GM12878 (cell line): Measurements from ENCODE around the gene ANTXR1. TPM values are rescaled to one million over a fixed set of nuclear protein-coding genes. Genes with fewer than 3 reads are reported as not detected.

Source experiments
- ATAC-seq: fragments of 200-7000 bp; cut with Tn5 transposase; 3 replicates; pipeline ENCODE4 v1.9.1; 2020; ENCODE audit warnings: mild to moderate bottlenecking, moderate library complexity
- BruUV-seq: library from RNA; stranded (reverse); fragments of 400-500 nt; replicated peaks from 2 replicates; lab custom pipeline; 2021; lab: Mats Ljungman, UMichigan
- CTCF ChIA-PET: fragments of 300-600 bp; sonication (Branson Sonifier 250); formaldehyde crosslinking; extraction: SDS; loops from one replicate; lab custom pipeline; 2021; ENCODE audit warnings: inconsistent platforms; lab: Yijun Ruan, JAX
- POLR2A ChIA-PET: fragments of 350-600 bp; formaldehyde crosslinking; extraction: SDS; loops from one replicate; lab custom pipeline; 2021; ENCODE audit warnings: inconsistent platforms; lab: Charles Lee
- RAD21 ChIA-PET: fragments of 300-600 bp; sonication (Branson Sonifier 250); formaldehyde crosslinking; loops from one replicate; lab custom pipeline; 2023; ENCODE audit warnings: antibody characterized with exemption; ENCODE audit not compliant: unreplicated experiment; lab: Charles Lee
- SMC1A ChIA-PET: fragments of 300-600 bp; sonication (Branson Sonifier 250); formaldehyde crosslinking; loops from one replicate; lab custom pipeline; 2023; ENCODE audit not compliant: unreplicated experiment, uncharacterized antibody; lab: Charles Lee
- DNase-seq: peaks from one replicate; pipeline ENCODE4 v3.0.0-alpha.2; 2011; ENCODE audit warnings: low read depth, low spot score
- FAIRE-seq: peaks from 3 replicates; lab custom pipeline; 2011; peaks lifted over from hg19 to GRCh38; lab: Jason Lieb, UNC
- H2AFZ ChIP-seq: 2 replicates; pipeline ENCODE4 v1.6.0; 2011; ENCODE audit warnings: low read depth, low read length, control low read depth; ENCODE audit not compliant: control insufficient read depth
- H3K27ac ChIP-seq: 2 replicates; pipeline ENCODE4 v1.5.1; 2011; ENCODE audit warnings: control low read depth; ENCODE audit not compliant: control insufficient read depth, insufficient read depth
- H3K27me3 ChIP-seq, 2 experiments: replicated peaks in 1 of 2; 2 replicates each; pipeline versions ENCODE4 v1.6.0 to v1.6.1; 2011; ENCODE audit warnings: low read length in 1 of 2; ENCODE audit not compliant: control insufficient read depth in 2 of 2, insufficient read depth in 2 of 2
- H3K36me3 ChIP-seq, 2 experiments: 2 replicates each; pipeline ENCODE4 v1.5.1; 2011; ENCODE audit warnings: low read length in 1 of 2; ENCODE audit not compliant: control insufficient read depth in 2 of 2, insufficient read depth in 2 of 2
- H3K4me1 ChIP-seq: 2 replicates; pipeline ENCODE4 v1.6.1; 2011; ENCODE audit warnings: mild to moderate bottlenecking, low read length, moderate library complexity, mixed read lengths; ENCODE audit not compliant: control insufficient read depth, insufficient read depth
- H3K4me2 ChIP-seq: 2 replicates; pipeline ENCODE4 v1.6.0; 2011; ENCODE audit warnings: control low read depth; ENCODE audit not compliant: control insufficient read depth, insufficient read depth
- H3K4me3 ChIP-seq: fragments of 200-600 bp; sonication (generic); 2 replicates; pipeline ENCODE4 v1.5.1; 2016
- H3K79me2 ChIP-seq: 2 replicates; pipeline ENCODE4 v1.6.0; 2011; ENCODE audit warnings: low read length; ENCODE audit not compliant: control insufficient read depth, insufficient read depth
- H3K9ac ChIP-seq: 2 replicates; pipeline ENCODE4 v1.8.0; 2011; ENCODE audit warnings: low read length, control low read depth, mixed read lengths; ENCODE audit not compliant: control insufficient read depth, insufficient read depth
- H3K9me3 ChIP-seq: replicated peaks from 3 replicates; pipeline ENCODE4 v1.5.1; 2011; ENCODE audit warnings: mild to moderate bottlenecking, low read length; ENCODE audit not compliant: control insufficient read depth, insufficient read depth
- H4K20me1 ChIP-seq: 2 replicates; pipeline ENCODE4 v1.6.0; 2011; ENCODE audit not compliant: control insufficient read depth, insufficient read depth
- ATF7 ChIP-seq: fragments of 450-650 bp; IDR thresholded peaks from 2 replicates; pipeline ENCODE4 v1.6.1; 2016; ENCODE audit warnings: low read depth, mild to moderate bottlenecking
- BHLHE40 ChIP-seq, 2 experiments: fragments of 450-650 bp in 1 of 2; IDR thresholded peaks; 2 replicates each; pipeline ENCODE4 v1.6.1; 2011 to 2017; ENCODE audit warnings: low read depth in 2 of 2, borderline replicate concordance in 1 of 2, improper control_type of control experiment in 1 of 2, low read length in 1 of 2, mild to moderate bottlenecking in 1 of 2
- EP300 ChIP-seq, 2 experiments: fragments of 150-350 bp in 1 of 2; IDR thresholded peaks; 2 replicates each; pipeline ENCODE4 v1.6.1; 2011 to 2012; ENCODE audit warnings: low read depth in 2 of 2, low read length in 2 of 2, borderline replicate concordance in 1 of 2, improper control_type of control experiment in 1 of 2, inconsistent platforms in 1 of 2; ENCODE audit not compliant: control insufficient read depth in 1 of 2
- MEF2B ChIP-seq: fragments of 450-650 bp; IDR thresholded peaks from 2 replicates; pipeline ENCODE4 v1.6.1; 2018; ENCODE audit warnings: mild to moderate bottlenecking, moderate library complexity; ENCODE audit not compliant: partially characterized antibody, poor library complexity, severe bottlenecking
- NFYA ChIP-seq: IDR thresholded peaks from 2 replicates; pipeline ENCODE4 v1.6.1; 2011; ENCODE audit warnings: low read depth, mild to moderate bottlenecking, low read length, improper control_type of control experiment, borderline replicate concordance
- SP1 ChIP-seq: IDR thresholded peaks from one replicate; pipeline ENCODE4 v1.6.1; 2011; ENCODE audit warnings: low read depth, low read length
- YY1 ChIP-seq: IDR thresholded peaks from 2 replicates; pipeline ENCODE4 v1.6.1; 2011; ENCODE audit warnings: low read depth, mild to moderate bottlenecking, low read length
- ZNF384 ChIP-seq: IDR thresholded peaks from 2 replicates; pipeline ENCODE4 v1.6.1; 2012; ENCODE audit warnings: low read depth, mild to moderate bottlenecking, low read length, improper control_type of control experiment, borderline replicate concordance
- WGBS: methylation state at CpG from one replicate; pipeline ENCODE4 v1.1.6; 2016; ENCODE audit warnings: low lambda C conversion rate; ENCODE audit not compliant: insufficient replicate concordance, insufficient coverage; ENCODE audit errors: missing lambda C conversion rate; 5-methylcytosine and 5-hydroxymethylcytosine counted together
- in situ Hi-C: fragments of 300-500 bp; cut with MboI; formaldehyde crosslinking; loops from 9 replicates; pipeline ENCODE4 v1.14.3; 2018; ENCODE audit warnings: mixed read lengths
- intact Hi-C: fragments of 100-400 bp; cut with micrococcal nuclease; formaldehyde crosslinking; loops from one replicate; pipeline ENCODE4 v1.14.2; 2022; ENCODE audit not compliant: unreplicated experiment
- polyA plus RNA-seq, 11 experiments: library from polyadenylated mRNA; depleted of rRNA in 4 of 11; unstranded in 6 of 11; stranded (reverse) in 5 of 11; fragments of >200 nt; fragmentation: Nextera tagmentation in 4 of 11; fragmentation: Illumina TruSeq in 1 of 11; extraction: Ambion mirVana in 4 of 11; extraction: Trizol in 1 of 11; gene quantifications; 1 replicate in 1 of 11; 2 replicates in 10 of 11; pipeline versions ENCODE4 v1.2.1 to v1.2.3, GENCODE V29; 2011 to 2016; ENCODE audit warnings: inconsistent platforms in 2 of 11, missing spikeins in 2 of 11, low read depth in 1 of 11
- total RNA-seq, 4 experiments: library from RNA; depleted of rRNA in 3 of 4; stranded (reverse); fragments of >200 nt in 3 of 4; fragmentation: Illumina TruSeq in 1 of 4; extraction: Trizol in 1 of 4; gene quantifications; 2 replicates each; pipeline versions ENCODE4 v1.2.1 to v1.2.3, GENCODE V29; 2013 to 2021
- TF ChIP-seq, protein P1 (sequence below): fragments of 450-650 bp; IDR thresholded peaks from 2 replicates; pipeline ENCODE4 v1.6.1; 2018; ENCODE audit warnings: mild to moderate bottlenecking, low read depth, moderate library complexity; ENCODE audit not compliant: partially characterized antibody
- TF ChIP-seq, protein P2 (sequence below): fragments of 150-350 bp; IDR thresholded peaks from 2 replicates; pipeline ENCODE4 v1.6.1; 2014; ENCODE audit warnings: mild to moderate bottlenecking, low read depth, low read length
- TF ChIP-seq, protein P3 (sequence below): IDR thresholded peaks from 2 replicates; pipeline ENCODE4 v1.6.1; 2011; ENCODE audit warnings: borderline replicate concordance, low read depth, mild to moderate bottlenecking, moderate library complexity, mixed read lengths, low read length; ENCODE audit not compliant: insufficient read depth; ENCODE audit errors: extremely low read length

Gene ANTXR1
- total and polyA plus RNA-seq, 10 of the 15 experiments (the other 5 are each of a cell fraction or from before 2014, with no cell fraction given) = 0.09 to 0.26 TPM; not detected in 8

DNA sequence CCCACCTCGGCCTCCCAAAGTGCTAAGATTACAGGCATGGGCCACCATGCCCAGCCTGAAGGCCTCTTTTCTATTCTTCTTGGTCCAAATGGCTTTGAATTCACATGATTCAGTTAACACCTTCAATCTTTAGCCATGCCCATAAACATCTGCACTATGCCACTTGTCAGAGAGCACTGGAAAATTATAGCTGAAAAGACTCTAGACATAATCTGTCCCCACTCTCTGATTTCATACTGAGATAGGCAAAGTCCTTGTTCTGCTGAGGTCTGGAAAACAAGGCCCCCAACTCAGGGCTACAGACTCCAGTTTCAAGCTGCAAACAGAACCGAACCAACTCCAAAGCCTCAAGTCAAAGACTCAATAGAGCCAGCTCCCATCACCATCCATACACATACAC is 170.7 kb downstream of the ANTXR1 start:
- Histone ChIP-seq H3K79me2 (no peaks in the 10 kb centered on the region), H3K36me3 (no peaks in the 10 kb centered on the region), H3K9ac (no peak overlapping the region), H3K27me3 (no peaks in the 10 kb centered on the region; a peak in 2 of 4 replicates), H3K27ac (no peak overlapping the region), H4K20me1 (no peaks in the 10 kb centered on the region), H2AFZ (no peak overlapping the region), H3K4me3 (no peak overlapping the region), H3K9me3 (no peaks in the 10 kb centered on the region), H3K4me2 (no peak overlapping the region), H3K4me1 (no peaks in the 10 kb centered on the region)
- POLR2A ChIA-PET = no interaction called here
- 0% methylated on average over 1 of the region's 2 CpGs for WGBS
- no TSS peak for BruUV-seq
- no peak for DNase-seq
- in situ Hi-C loops (no loop called here), intact Hi-C loops (no loop called here)
- RAD21 ChIA-PET = no interaction called here
- SMC1A ChIA-PET = no interaction called here
- CTCF ChIA-PET = no interaction called here
- no peak for TF ChIP-seq NFYA
- TF ChIP-seq, protein P1, sequence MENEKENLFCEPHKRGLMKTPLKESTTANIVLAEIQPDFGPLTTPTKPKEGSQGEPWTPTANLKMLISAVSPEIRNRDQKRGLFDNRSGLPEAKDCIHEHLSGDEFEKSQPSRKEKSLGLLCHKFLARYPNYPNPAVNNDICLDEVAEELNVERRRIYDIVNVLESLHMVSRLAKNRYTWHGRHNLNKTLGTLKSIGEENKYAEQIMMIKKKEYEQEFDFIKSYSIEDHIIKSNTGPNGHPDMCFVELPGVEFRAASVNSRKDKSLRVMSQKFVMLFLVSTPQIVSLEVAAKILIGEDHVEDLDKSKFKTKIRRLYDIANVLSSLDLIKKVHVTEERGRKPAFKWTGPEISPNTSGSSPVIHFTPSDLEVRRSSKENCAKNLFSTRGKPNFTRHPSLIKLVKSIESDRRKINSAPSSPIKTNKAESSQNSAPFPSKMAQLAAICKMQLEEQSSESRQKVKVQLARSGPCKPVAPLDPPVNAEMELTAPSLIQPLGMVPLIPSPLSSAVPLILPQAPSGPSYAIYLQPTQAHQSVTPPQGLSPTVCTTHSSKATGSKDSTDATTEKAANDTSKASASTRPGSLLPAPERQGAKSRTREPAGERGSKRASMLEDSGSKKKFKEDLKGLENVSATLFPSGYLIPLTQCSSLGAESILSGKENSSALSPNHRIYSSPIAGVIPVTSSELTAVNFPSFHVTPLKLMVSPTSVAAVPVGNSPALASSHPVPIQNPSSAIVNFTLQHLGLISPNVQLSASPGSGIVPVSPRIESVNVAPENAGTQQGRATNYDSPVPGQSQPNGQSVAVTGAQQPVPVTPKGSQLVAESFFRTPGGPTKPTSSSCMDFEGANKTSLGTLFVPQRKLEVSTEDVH = no peak
- no peak for TF ChIP-seq SP1
- TF ChIP-seq BHLHE40 (IDR thresholded peaks at IDR 0.05; ENCODE audit: borderline replicate concordance in 1 of 2, low read depth in 2 of 2, low read length in 1 of 2) = no peak
- FAIRE-seq = no peak
- ATAC-seq = no peak

DNA sequence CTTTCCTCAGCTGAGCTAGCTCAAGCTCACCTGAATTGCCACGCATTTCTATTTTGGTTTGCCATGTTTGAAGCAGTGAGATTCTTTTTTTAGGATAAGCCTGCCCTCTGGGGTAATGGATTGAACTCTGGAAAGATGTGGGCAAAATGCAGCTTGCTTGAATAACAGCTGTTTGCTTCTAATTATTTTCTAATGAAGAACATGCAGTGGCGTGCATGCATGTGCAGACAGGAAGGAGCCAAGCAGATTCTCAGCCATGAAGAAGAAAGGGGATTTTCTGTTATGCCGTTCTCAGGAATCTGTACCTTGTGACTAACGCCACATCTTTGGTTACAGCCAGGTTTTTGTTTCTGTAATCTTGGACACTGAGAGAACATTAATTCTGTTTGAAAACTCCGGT is 171.2 kb downstream of the ANTXR1 start:
- no TSS peak for BruUV-seq
- H3K4me2 ChIP-seq = no peak overlapping the region
- H3K79me2 ChIP-seq = no peaks in the 10 kb centered on the region
- intact Hi-C loops (no loop called here), in situ Hi-C loops (no loop called here)
- ChIA-PET RAD21 (no interaction called here), CTCF (no interaction called here), POLR2A (no interaction called here), SMC1A (interaction anchor here (1.2 kb wide), 1 partner anchor 20 kb away, joined by 3 read pairs; no protein-coding TSS in a partner anchor)
- no peak for ATAC-seq
- H3K9ac ChIP-seq = no peak overlapping the region
- DNase-seq = no peak
- H4K20me1 ChIP-seq = no peaks in the 10 kb centered on the region
- H3K9me3 ChIP-seq = no peaks in the 10 kb centered on the region
- no peaks in the 10 kb centered on the region for H3K36me3 ChIP-seq
- H3K4me1 ChIP-seq = no peaks in the 10 kb centered on the region
- no peaks in the 10 kb centered on the region; a peak in 2 of 4 replicates for H3K27me3 ChIP-seq
- no peak overlapping the region for H3K4me3 ChIP-seq
- H2AFZ ChIP-seq = no peak overlapping the region
- no peak for FAIRE-seq
- WGBS = 42% methylated on average over 5 of the region's 5 CpGs
- H3K27ac ChIP-seq = no peak overlapping the region
- TF ChIP-seq YY1 (no peak), ATF7 (no peak), ZNF384 (no peak), EP300 (IDR thresholded peaks at IDR 0.05; ENCODE audit: borderline replicate concordance in 1 of 2, control insufficient read depth in 1 of 2, low read depth in 2 of 2, low read length in 2 of 2) (no peak), NFYA (no peak), MEF2B (no peak)
- TF ChIP-seq, protein P2, sequence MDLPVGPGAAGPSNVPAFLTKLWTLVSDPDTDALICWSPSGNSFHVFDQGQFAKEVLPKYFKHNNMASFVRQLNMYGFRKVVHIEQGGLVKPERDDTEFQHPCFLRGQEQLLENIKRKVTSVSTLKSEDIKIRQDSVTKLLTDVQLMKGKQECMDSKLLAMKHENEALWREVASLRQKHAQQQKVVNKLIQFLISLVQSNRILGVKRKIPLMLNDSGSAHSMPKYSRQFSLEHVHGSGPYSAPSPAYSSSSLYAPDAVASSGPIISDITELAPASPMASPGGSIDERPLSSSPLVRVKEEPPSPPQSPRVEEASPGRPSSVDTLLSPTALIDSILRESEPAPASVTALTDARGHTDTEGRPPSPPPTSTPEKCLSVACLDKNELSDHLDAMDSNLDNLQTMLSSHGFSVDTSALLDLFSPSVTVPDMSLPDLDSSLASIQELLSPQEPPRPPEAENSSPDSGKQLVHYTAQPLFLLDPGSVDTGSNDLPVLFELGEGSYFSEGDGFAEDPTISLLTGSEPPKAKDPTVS = no peak
- TF ChIP-seq, protein P3, sequence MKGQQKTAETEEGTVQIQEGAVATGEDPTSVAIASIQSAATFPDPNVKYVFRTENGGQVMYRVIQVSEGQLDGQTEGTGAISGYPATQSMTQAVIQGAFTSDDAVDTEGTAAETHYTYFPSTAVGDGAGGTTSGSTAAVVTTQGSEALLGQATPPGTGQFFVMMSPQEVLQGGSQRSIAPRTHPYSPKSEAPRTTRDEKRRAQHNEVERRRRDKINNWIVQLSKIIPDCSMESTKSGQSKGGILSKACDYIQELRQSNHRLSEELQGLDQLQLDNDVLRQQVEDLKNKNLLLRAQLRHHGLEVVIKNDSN = no peak
